Suprapubic skin (tissue), 4 donors: Measurements from ENCODE around the gene FAM83E. TPM values are rescaled to one million over a fixed set of nuclear protein-coding genes. Genes with fewer than 3 reads are reported as not detected.

Experiments
- DNase-seq, 2 donors: peaks; one replicate each; pipeline ENCODE4 v3.0.0-alpha.2; 2019; ENCODE audit warnings: low spot score in 2 of 2
- H3K27ac ChIP-seq: fragments of 200-600 bp; sonication (generic); one replicate; pipeline ENCODE4 v1.5.1; 2019
- H3K27me3 ChIP-seq: fragments of 200-600 bp; sonication (generic); one replicate; pipeline ENCODE4 v1.5.1; 2019
- H3K36me3 ChIP-seq: fragments of 200-600 bp; sonication (generic); one replicate; pipeline ENCODE4 v1.5.1; 2019
- H3K4me1 ChIP-seq: fragments of 200-600 bp; sonication (generic); one replicate; pipeline ENCODE4 v1.5.1; 2019
- H3K4me3 ChIP-seq: fragments of 200-600 bp; sonication (generic); one replicate; pipeline ENCODE4 v1.5.1; 2019; ENCODE audit warnings: mild to moderate bottlenecking
- H3K9me3 ChIP-seq: fragments of 200-600 bp; sonication (generic); one replicate; pipeline ENCODE4 v1.5.1; 2019
- EP300 ChIP-seq: sonication (generic); formaldehyde crosslinking; IDR thresholded peaks from one replicate; pipeline ENCODE4 v1.6.1; 2017; ENCODE audit warnings: antibody characterized with exemption
- POLR2A ChIP-seq, 2 donors: fragments of 450-650 bp; IDR thresholded peaks; one replicate each; pipeline ENCODE4 v1.6.1; 2017; ENCODE audit warnings: antibody characterized with exemption in 2 of 2, mild to moderate bottlenecking in 2 of 2, moderate library complexity in 2 of 2
- POLR2AphosphoS5 ChIP-seq, 3 donors: sonication (generic); formaldehyde crosslinking; IDR thresholded peaks; one replicate each; pipeline ENCODE4 v1.6.1; 2017; ENCODE audit warnings: antibody characterized with exemption in 3 of 3
- WGBS: methylation state at CpG from one replicate; pipeline ENCODE4 v1.1.5; 2018; 5-methylcytosine and 5-hydroxymethylcytosine counted together
- total RNA-seq, 4 donors: library from RNA; depleted of rRNA; stranded (reverse); fragments of >200 nt; gene quantifications; one replicate each; pipeline ENCODE4 v1.1.0, GENCODE V29; 2016
- TF ChIP-seq, protein P1 (sequence below), 2 donors: fragments of 200-600 bp in 1 of 2; fragments of 450-650 bp in 1 of 2; sonication (generic) in 1 of 2; IDR thresholded peaks; one replicate each; pipeline ENCODE4 v1.5.1; 2016 to 2019; ENCODE audit warnings: antibody characterized with exemption in 2 of 2, mild to moderate bottlenecking in 1 of 2, moderate library complexity in 1 of 2

Gene FAM83E
- total RNA-seq, 4 donors from 2014 or later, result 0.87 to 5.1 (median 1.1) TPM

DNA sequence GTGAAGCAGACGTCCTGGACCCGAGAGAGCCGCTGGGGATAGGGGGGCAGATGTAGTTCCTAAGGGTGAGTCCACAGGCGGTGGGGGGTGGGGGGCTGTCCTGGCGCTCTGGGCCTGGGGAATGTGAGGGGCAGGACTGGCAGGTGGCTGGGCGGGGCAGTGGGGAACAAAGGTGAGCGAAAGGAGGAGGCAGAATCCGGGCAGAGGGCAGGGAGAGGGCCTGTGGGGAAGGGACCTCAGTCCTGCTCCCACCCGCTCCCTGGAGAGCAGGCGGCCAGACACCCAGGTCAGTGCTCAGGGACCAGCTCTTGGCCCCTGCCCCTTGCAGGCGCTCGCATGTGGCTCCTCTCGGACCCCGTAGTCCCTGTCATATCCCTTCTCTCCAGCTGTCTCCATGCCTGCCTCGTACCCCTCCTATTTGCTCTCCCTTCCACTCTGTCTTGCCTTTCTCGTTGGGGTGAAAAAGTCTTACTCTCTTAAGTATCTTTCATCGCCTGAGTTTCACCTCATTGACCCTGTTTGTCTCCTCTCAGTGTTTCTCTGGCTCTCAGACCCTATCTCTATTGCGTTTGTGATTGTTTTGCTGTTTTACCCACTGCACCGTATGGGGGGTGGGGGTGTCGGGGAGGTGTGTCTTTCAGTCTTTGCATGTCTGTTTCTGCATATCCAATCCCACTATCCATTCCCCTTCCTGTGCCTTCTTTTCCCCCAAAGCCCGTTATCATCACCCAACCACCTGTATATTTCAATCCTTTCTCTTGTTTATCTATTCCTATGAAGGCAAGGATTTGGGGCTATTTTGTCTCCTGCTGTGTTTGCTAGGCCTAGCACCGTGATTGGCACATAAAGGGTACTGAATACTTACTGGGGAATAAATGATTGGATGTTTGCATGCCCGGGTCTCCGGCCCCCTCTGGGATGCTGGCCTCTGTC, 10.2 kb upstream of the FAM83E start:
- no peak overlapping the region for H3K27ac ChIP-seq
- no peak for DNase-seq
- peak overlapping the region; percentile 46 for H3K4me3 ChIP-seq
- peaks cover 6% of the 10 kb centered on the region for H3K36me3 ChIP-seq
- TF ChIP-seq, protein P1, sequence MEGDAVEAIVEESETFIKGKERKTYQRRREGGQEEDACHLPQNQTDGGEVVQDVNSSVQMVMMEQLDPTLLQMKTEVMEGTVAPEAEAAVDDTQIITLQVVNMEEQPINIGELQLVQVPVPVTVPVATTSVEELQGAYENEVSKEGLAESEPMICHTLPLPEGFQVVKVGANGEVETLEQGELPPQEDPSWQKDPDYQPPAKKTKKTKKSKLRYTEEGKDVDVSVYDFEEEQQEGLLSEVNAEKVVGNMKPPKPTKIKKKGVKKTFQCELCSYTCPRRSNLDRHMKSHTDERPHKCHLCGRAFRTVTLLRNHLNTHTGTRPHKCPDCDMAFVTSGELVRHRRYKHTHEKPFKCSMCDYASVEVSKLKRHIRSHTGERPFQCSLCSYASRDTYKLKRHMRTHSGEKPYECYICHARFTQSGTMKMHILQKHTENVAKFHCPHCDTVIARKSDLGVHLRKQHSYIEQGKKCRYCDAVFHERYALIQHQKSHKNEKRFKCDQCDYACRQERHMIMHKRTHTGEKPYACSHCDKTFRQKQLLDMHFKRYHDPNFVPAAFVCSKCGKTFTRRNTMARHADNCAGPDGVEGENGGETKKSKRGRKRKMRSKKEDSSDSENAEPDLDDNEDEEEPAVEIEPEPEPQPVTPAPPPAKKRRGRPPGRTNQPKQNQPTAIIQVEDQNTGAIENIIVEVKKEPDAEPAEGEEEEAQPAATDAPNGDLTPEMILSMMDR (IDR thresholded peaks at IDR 0.05), result no peak
- TF ChIP-seq EP300 (no peak), POLR2A (IDR thresholded peaks at IDR 0.05) (no peak), POLR2AphosphoS5 (IDR thresholded peaks at IDR 0.05) (no peak)
- WGBS, result 52% methylated on average over 22 of the region's 24 CpGs
- H3K4me1 ChIP-seq, result peaks cover 44% of the 10 kb centered on the region
- no peaks in the 10 kb centered on the region for H3K9me3 ChIP-seq
- no peaks in the 10 kb centered on the region for H3K27me3 ChIP-seq

DNA sequence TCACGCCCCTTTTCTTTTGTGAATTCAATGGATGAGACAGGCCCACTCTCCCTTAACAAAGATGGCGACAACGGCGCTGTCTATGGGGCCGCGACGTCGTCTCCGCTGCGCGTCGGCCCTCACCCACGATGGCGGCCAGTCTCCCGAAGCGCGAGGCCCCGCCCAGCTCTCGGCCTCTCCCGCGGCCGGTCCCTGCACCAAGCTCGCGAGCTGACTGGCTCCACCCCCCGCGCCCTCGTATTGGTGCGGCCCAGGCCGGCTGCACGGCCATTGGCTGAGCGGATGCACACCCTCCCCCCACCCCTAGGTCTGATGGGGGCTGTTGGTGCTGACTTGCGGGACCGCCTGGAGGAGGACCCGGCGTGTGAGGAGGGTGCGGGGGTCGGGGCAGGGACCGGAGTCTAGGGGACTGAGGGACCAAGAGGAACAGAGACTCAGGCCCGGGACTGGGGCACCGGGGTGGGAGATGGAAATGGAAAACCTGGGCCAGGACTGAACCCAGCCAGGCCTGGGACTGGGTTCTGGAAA, 9.3 kb upstream of the FAM83E start:
- TF ChIP-seq, protein P1 (IDR thresholded peaks at IDR 0.05), result no peak
- TF ChIP-seq POLR2AphosphoS5 (IDR thresholded peaks at IDR 0.05), result peak in 1 of 3 donors; percentile 48
- Histone ChIP-seq H3K27me3 (no peaks in the 10 kb centered on the region), H3K4me3 (peak overlapping the region; percentile 46), H3K4me1 (peaks cover 46% of the 10 kb centered on the region), H3K36me3 (peaks cover 6% of the 10 kb centered on the region), H3K27ac (peak overlapping the region; percentile 71), H3K9me3 (no peaks in the 10 kb centered on the region)
- WGBS, result 3% methylated on average over 36 of the region's 40 CpGs
- peak; percentile 97 to 98 for DNase-seq

DNA sequence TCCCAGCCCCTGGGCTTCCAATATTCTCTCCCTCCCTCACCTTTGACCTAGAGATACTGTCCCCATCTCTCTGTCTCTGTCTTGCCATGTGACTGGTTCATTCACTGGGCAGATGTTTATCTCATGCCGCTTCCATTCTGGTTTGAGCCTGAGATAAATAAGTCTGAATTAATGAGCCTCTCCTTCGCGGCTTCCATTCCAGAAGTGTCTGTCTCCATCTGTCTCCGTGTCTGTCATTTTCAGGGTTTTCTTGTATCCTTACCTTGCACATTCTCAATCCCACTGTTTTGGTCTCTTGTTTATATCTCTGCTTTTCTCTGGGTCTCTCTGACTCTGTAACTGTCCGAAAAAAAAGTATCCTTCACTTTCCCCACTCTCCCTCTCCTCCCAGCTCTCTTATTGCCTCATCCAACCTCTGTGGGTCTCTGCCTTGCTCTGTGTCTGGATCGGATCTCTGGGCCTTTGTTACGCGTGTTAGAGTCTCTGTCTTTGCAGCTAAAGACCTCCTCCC, 8.7 kb upstream of the FAM83E start:
- Histone ChIP-seq H3K4me3 (peak overlapping the region; percentile 46), H3K27me3 (no peaks in the 10 kb centered on the region), H3K9me3 (no peaks in the 10 kb centered on the region), H3K4me1 (peaks cover 46% of the 10 kb centered on the region), H3K36me3 (peaks cover 6% of the 10 kb centered on the region), H3K27ac (peak overlapping the region; percentile 64)
- WGBS, result 19% methylated on average over 8 of the region's 8 CpGs
- TF ChIP-seq, protein P1 (IDR thresholded peaks at IDR 0.05), result no peak
- DNase-seq, result no peak

DNA sequence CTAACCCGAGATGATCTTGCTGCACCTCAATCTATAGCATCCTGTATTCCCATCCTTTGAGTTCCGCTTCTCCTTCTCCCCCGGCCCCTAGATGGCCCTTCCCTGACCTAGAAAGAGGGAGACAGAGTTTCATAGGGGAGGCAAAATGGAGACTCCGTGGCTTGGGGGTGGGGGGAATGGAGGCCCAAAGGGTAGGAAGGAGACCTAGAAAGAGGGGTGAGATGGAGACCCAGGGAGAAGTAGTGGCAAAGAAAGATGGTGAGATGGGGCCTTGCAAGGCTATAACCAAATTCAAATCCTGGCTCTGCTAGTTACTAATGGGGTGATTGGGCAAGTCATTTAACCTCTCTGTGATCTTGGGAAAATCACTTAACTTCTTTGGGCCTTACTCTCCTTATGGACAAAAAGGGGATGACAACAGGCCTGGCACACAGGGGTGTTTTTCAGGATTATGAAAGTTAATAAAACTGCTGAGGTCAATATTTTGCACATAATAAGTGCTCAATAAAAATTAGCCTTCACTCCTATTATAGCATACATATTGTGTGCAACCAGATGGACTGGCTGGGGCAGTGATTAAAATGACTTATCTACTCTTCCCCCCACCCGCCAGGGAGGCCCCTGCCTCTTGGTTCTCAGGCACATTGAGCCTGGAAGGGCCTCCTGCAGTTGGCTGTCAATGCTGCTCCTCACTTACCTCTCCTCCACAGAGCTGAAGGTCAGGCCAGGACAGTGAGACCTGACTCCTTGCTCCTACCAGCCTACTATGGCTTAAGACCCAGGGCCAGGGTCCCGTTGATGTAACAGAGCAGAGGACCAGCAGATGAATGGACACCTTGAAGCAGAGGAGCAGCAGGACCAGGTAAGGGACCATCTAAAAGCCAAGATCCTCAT, 5.1 kb upstream of the FAM83E start:
- 33% methylated on average over 6 of the region's 6 CpGs for WGBS
- TF ChIP-seq EP300 (no peak), POLR2AphosphoS5 (IDR thresholded peaks at IDR 0.05) (no peak), POLR2A (IDR thresholded peaks at IDR 0.05) (no peak)
- TF ChIP-seq, protein P1 (IDR thresholded peaks at IDR 0.05), result no peak
- peaks cover 72% of the 10 kb centered on the region for H3K4me1 ChIP-seq
- H3K36me3 ChIP-seq, result peaks cover 26% of the 10 kb centered on the region
- DNase-seq, result no peak
- peak overlapping the region; percentile 88 for H3K27ac ChIP-seq
- no peaks in the 10 kb centered on the region for H3K9me3 ChIP-seq
- H3K27me3 ChIP-seq, result no peaks in the 10 kb centered on the region
- H3K4me3 ChIP-seq, result peak overlapping the region; percentile 81
